Activated CD4-positive, alpha-beta T cell treated with anti-CD3 and anti-CD28 coated beads, Interleukin-2, Interleukin-4, amounts not matched to agents 100 ng/mL and 50 ng/mL, durations not matched to agents 16 hours and 8 hours (primary cell): ENCODE data around the gene PGAP1.
"Not testable (repeated sequence)": the region's sequence is repeated elsewhere in the genome, so short reads cannot be mapped to it uniquely, and the experiment has no call there.

Source experiments
- DNase-seq: peaks from one replicate; pipeline ENCODE4 v3.0.0-alpha.2; 2020; ENCODE audit warnings: low spot score

The PGAP1 gene

DNA sequence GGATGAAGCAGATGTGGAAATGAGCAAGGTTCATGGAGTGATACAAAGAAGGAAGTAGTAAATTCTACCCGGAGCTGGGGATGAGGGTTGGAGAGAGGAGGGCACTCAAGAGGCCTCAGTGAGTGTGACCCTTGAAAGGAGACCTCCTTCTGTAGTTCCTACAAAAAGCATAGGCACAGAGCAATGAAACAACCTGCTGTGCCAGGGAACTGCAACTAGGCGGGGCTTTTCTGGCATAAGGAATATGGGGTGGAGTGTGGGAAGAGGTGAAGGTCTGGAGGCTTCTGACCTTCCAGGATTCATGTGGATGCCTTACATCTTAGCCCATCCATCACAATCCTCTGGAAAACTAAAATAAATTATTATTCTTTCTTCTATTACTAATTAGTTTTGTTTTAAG lies 25.5 kb upstream of the PGAP1 start:
- DNase-seq = no peak

DNA sequence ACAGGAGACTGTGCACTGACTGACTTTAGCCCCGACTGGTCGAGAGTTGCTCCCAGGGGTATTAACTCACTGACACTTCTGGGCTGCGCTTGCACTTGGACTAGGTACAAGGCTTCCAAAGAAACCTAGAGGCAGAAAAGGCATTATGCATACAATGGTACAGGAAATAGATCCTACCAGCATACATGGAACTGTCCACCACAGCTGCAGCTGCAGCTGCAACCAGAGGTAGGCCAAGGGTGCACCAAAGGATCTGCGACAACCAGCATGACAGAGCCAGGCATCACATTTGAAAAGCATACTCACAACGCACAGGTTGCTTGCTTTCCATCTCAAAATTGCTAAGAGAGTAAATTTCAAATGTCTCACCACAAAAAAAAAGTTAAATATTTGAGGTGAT lies 22.6 kb upstream of the PGAP1 start:
- DNase-seq = no peak

DNA sequence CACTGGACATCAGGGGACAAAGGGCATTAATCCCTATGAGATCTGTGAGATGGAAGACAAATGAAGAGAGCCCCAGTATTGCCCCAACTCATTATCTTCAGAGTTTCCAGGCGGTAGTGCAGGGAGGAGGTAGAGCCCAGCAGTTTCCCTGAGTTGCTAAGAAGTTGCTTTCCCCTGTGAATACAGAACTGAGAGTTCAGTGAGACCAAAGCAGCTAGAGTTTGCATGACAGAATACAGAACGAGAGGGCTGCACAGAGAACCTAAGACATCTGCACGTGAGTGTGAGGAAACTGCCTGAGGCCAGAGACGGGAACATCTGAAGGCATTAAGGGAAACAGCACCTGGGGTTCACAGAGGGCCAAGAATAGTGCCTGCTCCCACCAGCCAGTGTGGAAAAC lies 18.1 kb upstream of the PGAP1 start:
- DNase-seq = no peak

DNA sequence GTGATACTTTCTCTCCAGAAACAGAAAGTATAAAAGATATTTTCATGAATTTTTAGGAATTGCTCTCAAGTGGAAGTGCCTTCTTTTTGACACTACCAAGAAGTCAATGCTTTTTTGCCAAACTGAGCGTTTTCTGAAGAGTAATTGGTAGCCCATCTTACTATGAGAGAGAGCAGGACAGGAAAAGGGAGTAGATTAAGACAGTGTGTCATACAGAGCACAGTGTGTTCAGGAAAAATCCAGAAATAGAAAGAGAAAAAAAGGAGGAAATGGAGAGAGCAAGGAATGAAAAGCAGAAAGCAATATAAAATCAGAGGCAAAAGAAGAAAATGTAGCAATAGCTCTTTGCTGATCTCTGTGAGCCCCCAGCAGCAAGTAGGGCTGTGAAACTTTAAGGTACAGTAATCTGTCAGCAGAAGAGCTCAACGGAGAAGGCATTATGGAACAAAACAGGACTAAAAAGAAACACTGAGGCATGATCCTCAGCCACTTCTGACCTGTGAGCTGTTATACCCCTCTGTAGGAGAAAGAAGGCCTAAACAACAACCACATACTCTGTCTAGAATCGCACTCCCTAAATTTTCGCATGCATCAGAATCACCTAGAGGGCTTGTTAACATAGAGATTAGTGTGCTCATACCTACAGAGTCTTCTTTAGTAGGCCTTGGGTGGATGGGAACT lies 15.0 kb upstream of the PGAP1 start:
- no peak for DNase-seq

DNA sequence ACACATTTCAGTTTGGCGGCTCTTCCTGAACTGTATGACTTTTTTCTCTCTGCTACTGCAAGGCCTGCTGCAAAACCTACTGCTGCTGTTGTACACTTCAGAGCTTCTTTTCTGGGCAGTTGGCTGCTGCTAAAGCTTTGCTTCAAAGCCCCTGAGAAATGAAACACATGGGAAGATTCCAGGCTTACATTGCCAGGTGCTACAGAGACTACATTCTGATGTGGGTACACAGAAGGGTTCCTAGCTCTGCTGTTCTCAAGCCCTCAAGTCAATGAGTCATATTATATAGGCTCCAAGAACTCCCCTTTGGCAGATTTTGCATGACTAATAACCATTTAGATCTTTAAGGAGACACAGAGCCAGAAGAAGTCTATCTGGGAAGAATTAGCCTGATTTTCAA lies 12.9 kb upstream of the PGAP1 start:
- DNase-seq = no peak

DNA sequence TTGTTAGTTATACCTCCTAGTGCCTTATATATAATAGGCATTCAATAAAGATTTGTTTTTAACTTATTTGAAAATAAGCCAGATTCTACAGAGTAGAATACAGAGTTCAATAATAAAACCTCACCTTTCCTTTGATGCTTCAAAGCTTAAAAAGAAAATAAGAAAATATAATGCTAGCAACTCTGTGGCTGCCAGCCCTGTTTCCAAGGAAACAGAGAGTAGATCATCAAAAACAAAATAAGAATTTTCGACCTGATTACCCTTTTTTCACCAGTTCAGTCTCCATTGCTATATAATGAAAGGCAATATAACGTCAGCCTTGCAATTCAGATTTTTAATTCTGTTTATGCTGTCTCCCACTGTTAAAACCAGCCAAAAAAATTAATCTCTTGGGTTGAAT lies 8.9 kb upstream of the PGAP1 start:
- no peak for DNase-seq

DNA sequence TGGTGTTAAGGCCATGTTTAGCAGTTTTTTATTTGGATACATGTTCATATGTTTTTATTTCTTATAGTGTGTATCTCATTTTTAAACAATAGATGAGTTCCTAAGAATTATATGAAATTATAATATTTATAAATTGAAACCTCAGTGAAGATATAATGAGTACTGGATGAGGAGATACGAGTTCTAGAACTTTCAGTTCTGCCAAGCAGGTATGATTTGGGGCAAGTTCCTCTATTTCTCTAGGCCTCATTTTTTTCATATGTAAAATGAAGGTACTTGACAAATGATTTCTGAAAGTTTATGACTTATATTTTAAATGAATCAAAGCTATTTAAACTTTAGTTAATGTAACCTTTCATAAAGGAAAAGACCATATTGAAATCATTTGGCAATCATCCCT lies 8.2 kb upstream of the PGAP1 start:
- DNase-seq = no peak

DNA sequence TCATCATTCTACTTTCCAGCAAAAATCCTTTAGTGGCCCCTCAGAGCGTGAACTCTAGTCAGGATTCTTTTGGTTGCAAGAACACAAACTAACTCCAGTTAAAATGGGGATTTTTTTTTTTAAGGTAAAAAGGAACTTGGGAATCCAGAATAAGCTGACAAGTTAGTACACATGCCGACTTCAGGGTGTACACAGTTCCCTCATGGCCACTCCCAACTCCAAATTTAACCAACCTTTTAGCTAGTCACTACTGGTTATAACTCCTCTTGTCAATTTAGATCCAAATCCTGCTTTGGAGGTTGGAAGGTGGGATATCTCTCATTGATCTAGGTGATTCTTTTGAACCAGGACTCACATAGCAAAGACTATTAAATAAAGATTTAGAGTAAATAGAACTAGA lies 5.0 kb upstream of the PGAP1 start:
- DNase-seq = no peak

DNA sequence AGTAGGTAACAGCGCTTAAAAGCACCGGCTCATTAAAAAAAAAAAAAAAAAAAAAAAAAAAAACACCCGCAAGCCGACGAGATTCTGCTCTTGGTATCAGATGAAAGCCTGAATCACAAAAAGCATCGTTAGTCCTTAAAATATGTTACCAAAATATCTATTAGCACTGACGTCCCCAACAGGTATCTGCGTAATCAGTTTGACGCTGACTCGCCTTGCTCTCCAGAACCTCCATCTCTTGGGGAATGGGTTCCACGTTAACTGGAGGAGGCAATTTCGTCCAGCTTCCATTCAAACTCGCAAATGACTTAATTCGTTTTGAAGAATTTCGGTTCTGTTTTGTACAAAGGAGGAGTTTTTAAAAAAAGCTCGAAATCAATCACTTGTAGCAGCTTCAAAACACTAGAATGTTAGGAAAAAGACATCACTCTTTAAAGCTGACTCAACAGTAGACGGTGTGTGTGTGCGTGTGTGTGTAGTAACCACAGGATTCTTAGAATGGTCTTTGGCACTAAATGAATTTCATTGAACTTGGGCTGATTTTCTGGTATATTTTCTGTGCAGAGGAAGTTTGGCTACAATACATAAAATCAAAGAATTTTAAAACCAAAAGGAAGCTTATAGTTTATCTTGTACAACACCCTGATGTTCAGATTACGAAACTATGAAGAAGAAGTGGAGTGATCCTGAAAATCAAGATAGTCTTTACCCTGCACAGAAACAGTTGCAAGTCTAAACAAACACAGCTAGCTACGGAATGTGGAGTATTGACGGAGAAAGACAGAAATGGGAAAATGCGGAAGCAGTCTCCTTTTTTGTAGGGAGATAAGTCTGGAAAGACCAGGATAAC lies 1.1 kb upstream of the PGAP1 start:
- DNase-seq = peak; percentile 87

DNA sequence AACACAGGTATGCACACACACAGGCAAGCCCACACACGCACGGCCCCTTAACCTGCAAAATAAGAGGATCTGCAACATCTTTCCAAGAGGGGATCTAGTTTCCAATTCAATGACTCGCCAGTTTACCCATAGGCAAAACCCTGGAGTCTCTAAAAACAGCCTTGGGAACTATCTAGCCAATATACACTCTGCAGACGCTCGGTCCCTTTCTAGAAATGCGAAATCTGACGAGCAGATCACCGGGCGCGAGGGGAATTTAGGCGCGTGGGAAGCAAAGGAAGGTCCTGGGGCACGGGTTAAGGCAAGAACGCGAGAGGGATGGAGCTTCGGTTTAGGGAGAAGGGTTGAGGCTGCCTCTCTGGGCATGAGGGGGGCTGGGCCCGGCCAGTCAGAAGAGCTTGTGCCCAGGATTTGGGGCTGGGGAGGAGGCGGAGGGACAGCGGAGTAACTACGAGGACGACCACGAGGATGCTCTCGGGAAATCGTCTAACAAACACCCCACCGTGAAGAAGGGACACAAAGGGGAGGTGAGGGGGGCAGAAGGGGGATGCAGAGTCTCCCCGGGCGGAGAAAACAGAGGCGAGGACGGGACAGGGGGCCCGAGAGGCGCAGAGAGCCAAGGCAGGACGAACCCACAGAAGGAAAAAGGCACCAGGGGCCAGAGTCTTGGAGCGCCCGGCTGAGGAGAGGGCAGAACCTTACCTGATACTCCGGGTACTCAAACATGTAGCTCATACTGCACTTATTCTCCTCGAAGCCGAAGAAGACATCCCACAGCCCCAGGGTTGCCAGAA lies 542 bp downstream of the PGAP1 start:
- DNase-seq = peak; percentile 27

DNA sequence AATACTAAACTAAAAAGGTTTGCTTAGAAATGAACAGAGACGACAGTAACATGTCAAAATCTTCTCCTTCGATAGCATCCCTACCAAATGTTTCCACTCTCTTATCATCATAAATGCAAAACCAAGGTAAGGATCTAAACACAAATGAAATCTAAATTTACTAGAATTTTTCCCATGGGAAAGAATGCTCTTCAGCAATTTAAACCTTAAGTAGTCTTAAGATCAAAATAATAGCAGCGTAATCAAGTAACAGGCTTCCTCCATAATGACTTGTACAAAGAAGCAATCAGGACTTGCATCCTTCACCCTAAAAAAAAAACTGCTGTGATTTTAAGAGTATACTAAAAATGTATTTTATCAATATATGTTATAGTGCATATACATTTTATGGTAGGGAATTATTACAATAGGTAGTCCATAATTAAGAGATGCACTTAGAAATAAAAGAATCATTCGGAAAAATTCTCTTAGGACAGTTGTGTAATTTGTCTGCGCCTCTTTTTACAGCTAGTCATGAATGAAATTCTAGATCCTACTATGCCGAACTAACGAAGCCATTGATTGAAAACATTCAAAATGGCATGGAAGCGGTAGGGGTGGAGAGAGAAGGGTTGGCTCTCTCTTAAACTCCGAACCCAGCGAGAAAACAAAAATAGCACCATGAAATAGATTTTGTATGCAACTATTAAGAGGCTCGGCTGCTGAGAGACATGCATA lies 1.3 kb downstream of the PGAP1 start:
- peak; percentile 9 for DNase-seq

DNA sequence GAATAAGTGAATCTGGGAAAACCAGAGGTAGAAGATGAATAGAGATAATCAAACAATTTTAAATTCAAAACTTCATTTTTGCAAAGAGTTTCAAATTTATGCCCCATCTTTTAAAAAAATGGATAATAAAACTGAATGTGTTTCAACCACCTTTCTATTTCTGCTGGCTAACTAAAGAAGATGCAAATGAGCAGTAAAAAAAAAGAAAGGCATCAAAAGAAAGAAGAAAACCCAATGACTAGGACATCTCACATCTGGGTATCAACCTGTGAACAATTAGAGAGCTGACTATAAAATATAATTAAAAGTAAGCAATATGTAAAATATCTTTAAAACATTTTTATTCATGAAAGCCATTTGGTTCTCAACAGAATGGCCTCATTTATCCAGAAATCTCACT lies 2.5 kb downstream of the PGAP1 start:
- no peak for DNase-seq

DNA sequence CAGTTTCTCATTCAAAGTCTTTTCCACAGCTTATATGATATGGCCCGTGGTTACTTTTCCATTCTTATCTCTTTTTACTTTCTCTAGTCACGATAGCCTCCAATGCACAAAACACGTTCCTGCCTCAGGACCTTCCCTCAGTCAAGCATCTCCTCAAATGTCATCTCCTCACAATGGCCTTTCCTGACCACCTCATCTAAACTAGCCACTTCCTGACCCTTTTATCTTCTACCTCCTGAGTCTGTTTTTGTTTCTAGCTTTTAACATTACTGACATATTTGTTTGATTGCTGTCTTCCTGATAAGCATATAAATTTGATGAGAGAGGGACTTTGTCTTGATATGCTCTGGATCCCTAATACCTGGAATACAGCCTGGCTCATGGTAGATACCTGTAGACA lies 7.6 kb downstream of the PGAP1 start:
- DNase-seq = no peak

DNA sequence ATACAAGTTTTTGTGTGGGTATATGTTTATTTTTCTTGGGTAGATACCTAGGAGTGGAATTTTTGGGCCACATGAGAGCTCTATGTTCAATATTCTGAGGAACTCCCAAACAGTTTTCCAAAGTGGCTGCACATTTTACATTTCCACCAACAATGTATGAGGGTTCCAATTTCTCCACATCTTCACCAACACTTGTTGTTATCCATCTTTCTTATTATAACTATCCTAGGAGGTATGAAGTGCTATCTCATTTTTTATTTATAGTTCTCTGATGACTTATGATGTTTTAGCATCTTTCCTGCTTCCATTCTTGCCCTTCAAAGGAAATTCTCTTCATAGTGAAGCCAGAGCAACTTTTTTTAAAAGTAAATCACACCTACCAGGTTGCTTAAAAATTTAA lies 8.7 kb downstream of the PGAP1 start:
- no peak for DNase-seq

DNA sequence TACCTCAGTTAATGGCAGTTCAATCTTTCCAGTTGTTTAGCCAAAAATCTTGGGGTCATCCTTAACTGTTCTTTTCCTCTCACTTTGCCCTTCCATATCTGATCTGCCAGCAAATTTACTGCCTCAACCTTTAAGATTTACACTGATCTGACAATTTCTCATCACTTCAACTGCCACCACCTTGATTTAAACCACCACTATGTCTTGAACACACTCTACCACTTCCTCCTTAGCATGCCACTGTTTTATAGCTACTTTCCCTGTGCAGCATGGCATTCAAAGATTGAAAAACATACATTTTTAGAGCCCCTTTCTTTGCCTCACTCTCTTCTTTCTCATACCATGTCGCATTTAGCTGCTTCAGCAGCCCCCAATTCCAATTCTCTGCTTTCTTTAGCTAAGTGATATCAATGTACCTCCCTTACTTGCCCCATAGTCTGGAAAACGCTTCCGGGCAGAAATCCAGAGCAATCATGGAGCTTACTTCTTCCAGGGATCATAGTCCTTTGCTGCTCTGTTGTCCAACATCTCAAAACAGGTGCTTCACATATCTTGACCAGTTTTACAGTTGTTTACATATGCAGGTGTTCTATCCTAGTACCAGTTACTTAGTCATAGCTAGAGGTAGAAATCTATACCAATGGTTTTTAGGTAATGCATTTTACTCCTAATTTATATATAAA lies 10.9 kb downstream of the PGAP1 start:
- peak; percentile 17 for DNase-seq

DNA sequence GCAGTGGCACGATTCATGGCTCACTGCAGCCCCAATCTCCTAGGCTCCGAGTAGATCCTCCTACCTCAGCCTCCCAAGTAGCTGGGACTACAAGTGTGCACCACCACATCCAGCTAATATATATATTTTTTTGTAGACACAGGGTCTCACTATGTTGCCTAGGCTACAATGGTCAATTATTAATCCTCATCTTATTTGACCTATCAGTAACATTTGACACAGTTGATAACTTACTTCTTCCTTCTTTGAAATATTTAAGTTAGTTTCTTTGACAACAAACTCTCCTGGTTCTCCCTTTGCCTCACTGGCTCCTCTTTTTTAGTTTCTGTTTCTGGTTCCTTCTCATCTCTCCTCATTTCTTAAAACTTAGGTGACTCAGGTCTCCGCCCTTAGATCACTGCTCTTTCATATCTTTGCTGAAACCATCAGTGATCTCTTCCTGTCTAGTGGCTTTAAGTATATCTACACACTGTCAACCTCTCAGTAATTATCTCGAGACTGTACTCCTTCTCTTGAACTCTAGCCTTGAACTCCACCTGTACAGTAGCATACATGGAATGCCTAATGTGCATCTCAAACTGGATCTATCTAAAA lies 11.5 kb downstream of the PGAP1 start:
- DNase-seq = peak; percentile 79

DNA sequence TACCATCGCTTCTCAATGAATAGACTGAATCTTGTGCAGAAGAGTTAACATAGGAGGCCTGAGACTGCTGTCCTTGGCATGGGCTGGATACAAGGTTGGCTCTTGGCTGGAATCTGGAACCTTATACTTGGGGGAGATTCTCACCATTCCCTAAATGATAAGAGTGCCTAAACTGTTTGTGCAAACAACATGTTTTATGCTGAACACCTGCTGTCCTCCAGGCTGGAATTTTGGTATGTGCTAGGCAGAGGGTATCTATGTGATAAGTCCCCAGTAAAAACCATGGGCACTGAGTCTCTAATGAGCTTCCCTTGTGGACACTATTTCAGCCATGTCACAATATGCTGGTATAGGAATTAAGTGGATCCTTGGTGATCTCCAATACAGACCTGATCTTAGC lies 12.8 kb downstream of the PGAP1 start:
- DNase-seq = no peak

DNA sequence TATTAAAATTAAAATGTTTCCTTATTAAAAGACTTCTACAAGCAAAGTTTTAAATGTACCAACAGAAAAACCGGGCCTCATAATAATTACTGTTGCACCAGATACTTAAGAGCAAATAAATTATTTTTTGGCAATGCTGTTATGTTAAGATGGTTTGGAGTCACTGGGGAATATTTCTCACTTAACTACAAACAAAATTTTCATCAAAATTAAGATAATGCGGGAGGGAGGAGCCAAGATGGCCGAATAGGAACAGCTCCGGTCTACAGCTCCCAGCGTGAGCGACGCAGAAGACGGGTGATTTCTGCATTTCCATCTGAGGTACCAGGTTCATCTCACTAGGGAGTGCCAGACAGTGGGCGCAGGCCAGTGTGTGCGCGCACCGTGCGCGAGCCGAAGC lies 21.1 kb downstream of the PGAP1 start:
- DNase-seq = not testable (repeated sequence)

DNA sequence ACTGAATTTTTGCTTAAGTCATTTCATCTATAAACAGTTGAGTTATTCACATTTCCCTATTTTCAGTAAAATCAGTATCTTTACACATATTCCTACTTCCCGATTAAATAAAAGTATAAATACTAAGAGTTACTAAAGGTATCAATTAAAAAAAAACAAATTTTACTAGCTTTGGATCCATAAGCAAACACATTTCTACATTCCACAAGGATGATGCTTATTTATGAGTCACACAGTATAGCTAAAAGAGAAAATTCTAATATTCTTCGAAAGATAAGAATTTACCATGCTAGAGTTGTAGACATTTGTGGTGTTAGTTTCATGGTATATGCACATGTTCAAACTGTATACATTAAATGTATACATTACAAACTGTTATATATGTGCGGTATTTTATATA lies 23.7 kb downstream of the PGAP1 start:
- no peak for DNase-seq

DNA sequence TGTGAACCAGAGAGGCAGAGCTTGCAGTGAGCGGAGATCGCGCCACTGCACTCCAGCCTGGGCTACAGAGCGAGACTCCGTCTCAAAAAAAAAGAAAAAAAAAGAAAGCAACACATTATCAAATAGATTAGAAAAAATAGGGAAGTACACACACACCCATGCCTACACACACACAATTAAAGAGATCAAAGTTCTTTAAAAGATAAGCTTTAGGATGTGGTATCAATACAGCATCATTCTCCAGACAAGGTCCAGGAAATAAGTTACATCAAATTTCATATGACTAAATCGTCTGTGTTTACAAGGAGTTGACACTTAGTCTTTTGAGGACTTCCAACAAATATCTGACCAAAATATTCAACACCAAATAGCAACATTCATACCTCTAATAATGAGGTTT lies 25.7 kb downstream of the PGAP1 start:
- DNase-seq = no peak

DNA sequence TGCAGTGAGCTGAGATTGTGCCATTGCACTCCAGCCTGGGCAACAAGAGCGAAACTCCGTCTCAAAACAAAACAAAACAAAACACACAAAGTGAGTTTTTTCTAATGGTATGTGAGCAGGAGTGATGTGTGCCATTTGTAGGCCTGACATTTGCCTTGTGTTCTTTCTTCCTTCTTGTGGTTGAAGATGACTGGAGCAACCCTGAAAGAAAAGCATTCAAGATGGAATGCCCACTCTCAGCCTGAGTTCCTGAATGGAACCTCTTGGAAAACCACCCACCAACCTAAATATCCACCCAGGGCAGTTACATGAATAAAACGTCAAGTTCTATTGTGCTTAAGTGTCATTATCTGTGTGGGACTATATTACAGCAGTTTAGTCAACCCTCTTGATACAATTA lies 26.5 kb downstream of the PGAP1 start:
- no peak for DNase-seq
